Spleen (tissue), 11 donors: ENCODE data around the gene LAMC3. TPM values are rescaled to one million over a fixed set of nuclear protein-coding genes. Genes with fewer than 3 reads are reported as not detected.

ENCODE experiments used
- DNase-seq: peaks from one replicate; pipeline ENCODE4 v3.0.0-alpha.2; 2020
- H3K27ac ChIP-seq, 8 donors: fragments of 200-600 bp; sonication (generic) in 7 of 8; 1 replicate in 4 of 8; 2 replicates in 4 of 8; pipeline versions ENCODE4 v1.5.0 to v1.8.0; 2016 to 2021; ENCODE audit warnings: inconsistent platforms in 4 of 8, mild to moderate bottlenecking in 4 of 8, moderate library complexity in 1 of 8
- H3K27me3 ChIP-seq, 7 donors: fragments of 200-600 bp; sonication (generic) in 6 of 7; replicated peaks in 1 of 7; 1 replicate in 4 of 7; 2 replicates in 3 of 7; pipeline versions ENCODE4 v1.5.0 to v1.8.0; 2016 to 2021; ENCODE audit warnings: inconsistent platforms in 3 of 7, mild to moderate bottlenecking in 1 of 7
- H3K36me3 ChIP-seq, 6 donors: fragments of 200-600 bp; sonication (generic) in 5 of 6; 1 replicate in 4 of 6; 2 replicates in 2 of 6; pipeline versions ENCODE4 v1.5.0 to v1.8.0; 2016 to 2021; ENCODE audit warnings: inconsistent platforms in 2 of 6
- H3K4me1 ChIP-seq, 6 donors: fragments of 200-600 bp; sonication (generic) in 5 of 6; 1 replicate in 3 of 6; 2 replicates in 3 of 6; pipeline versions ENCODE4 v1.5.0 to v1.8.0; 2016 to 2021; ENCODE audit warnings: inconsistent platforms in 3 of 6
- H3K4me3 ChIP-seq, 8 donors: fragments of 200-600 bp; sonication (generic) in 7 of 8; 1 replicate in 4 of 8; 2 replicates in 4 of 8; pipeline versions ENCODE4 v1.5.0 to v1.8.0; 2016 to 2021; ENCODE audit warnings: inconsistent platforms in 4 of 8, mild to moderate bottlenecking in 4 of 8, moderate library complexity in 2 of 8
- H3K9me3 ChIP-seq, 8 donors: fragments of 200-600 bp; sonication (generic) in 7 of 8; 1 replicate in 4 of 8; 2 replicates in 4 of 8; pipeline versions ENCODE4 v1.5.0 to v1.8.0; 2016 to 2021; ENCODE audit warnings: inconsistent platforms in 4 of 8
- CTCF ChIP-seq, 11 experiments: fragments of 200-600 bp in 7 of 11; fragments of 450-650 bp in 4 of 11; sonication (generic) in 4 of 11; IDR thresholded peaks in 8 of 11; conservative IDR thresholded peaks in 3 of 11; 1 replicate in 7 of 11; 2 replicates in 4 of 11; pipeline versions ENCODE4 v1.4.0 to v1.8.0; 2016 to 2021; ENCODE audit warnings: antibody characterized with exemption in 11 of 11, inconsistent platforms in 4 of 11, mild to moderate bottlenecking in 1 of 11
- POLR2A ChIP-seq, 3 donors: fragments of 450-650 bp; IDR thresholded peaks; one replicate each; pipeline ENCODE4 v1.5.1; 2017; ENCODE audit warnings: antibody characterized with exemption in 3 of 3, mild to moderate bottlenecking in 1 of 3
- POLR2AphosphoS5 ChIP-seq, 3 donors: sonication (generic); formaldehyde crosslinking; IDR thresholded peaks; one replicate each; pipeline ENCODE4 v1.5.1; 2017; ENCODE audit warnings: antibody characterized with exemption in 3 of 3
- WGBS, 5 donors: extraction: QIAGEN DNeasy Blood & Tissue Kit in 3 of 5; methylation state at CpG; one replicate each; pipeline versions ENCODE4 v1.1.5 to v1.1.7; 2013 to 2018; 5-methylcytosine and 5-hydroxymethylcytosine counted together
- intact Hi-C: fragments of 100-400 bp; cut with DNase I; formaldehyde crosslinking; loops from one replicate; pipeline ENCODE4 v1.15.0; 2023; ENCODE audit warnings: low total_unique reads
- polyA plus RNA-seq, 3 donors: library from polyadenylated mRNA; stranded (reverse); fragments of 200-250 nt; gene quantifications; one replicate each; pipeline ENCODE4 v1.2.1, GENCODE V29; 2013
- total RNA-seq, 7 donors: library from RNA; depleted of rRNA in 3 of 7; stranded (reverse); fragments of >200 nt in 3 of 7; fragmentation: NEBNext Ultra II Directional in 4 of 7; extraction: Animal tissue kit (Norgen Biotek cat#: 25700) in 4 of 7; gene quantifications; one replicate each; pipeline versions ENCODE4 v1.1.0 to v1.2.1, GENCODE V29; 2016 to 2021
- donor health status: healthy with polysubstance abuse.
- donor health status: DM: no; HTN: no; CAD: no; lungs with moderate emphysema.
- donor health status: DM: no; HTN: no; CAD: no.
- donor health status: Bipolar disorder and iron deficiency.
- donor health status: healthy.
- donor health status: DM: no; HTN: no; CAD: no.
- donor health status: DM: yes; HTN: yes; CAD: no.

The LAMC3 gene
- total and polyA plus RNA-seq, 10 donors = 9.1 to 79.5 (median 34.6) TPM

- 72 to 89% (median 79%) methylated on average over 14 of the region's 14 CpGs for WGBS, 5 donors
These were observed 27.2 kb upstream of the LAMC3 start for GRCh38 chr9:130981756-130982137.

GRCh38 chr9:130982636-130983358 lies 26.2 kb upstream of the LAMC3 start:
- WGBS, 5 donors = 82 to 89% (median 88%) methylated on average over 22 to 25 of the region's 25 CpGs
- Histone ChIP-seq H3K4me1 (no peaks in the 10 kb centered on the region), H3K27me3 (peaks cover 0 to 43% (median 0%) of the 10 kb centered on the region in 7 donors), H3K27ac (no peak overlapping the region), H3K4me3 (no peak overlapping the region), H3K36me3 (no peaks in the 10 kb centered on the region), H3K9me3 (no peaks in the 10 kb centered on the region)
- TF ChIP-seq CTCF (IDR thresholded peaks at IDR 0.05 in 8 of 11, conservative IDR thresholded peaks at IDR 0.05 in 3 of 11) = no peak
- no peak for TF ChIP-seq POLR2A (IDR thresholded peaks at IDR 0.05)
- no peak for TF ChIP-seq POLR2AphosphoS5 (IDR thresholded peaks at IDR 0.05)
- no peak for DNase-seq
- intact Hi-C loops = no loop called here

More at GRCh38 chr9:130981756-130982137, 27.2 kb upstream of the LAMC3 start:
- Histone ChIP-seq H3K27ac (no peak overlapping the region), H3K36me3 (no peaks in the 10 kb centered on the region), H3K27me3 (peaks cover 0 to 48% (median 0%) of the 10 kb centered on the region in 7 donors), H3K9me3 (no peaks in the 10 kb centered on the region), H3K4me3 (no peak overlapping the region), H3K4me1 (no peaks in the 10 kb centered on the region)
- DNase-seq = no peak
- intact Hi-C loops = no loop called here
- TF ChIP-seq CTCF (IDR thresholded peaks at IDR 0.05 in 8 of 11, conservative IDR thresholded peaks at IDR 0.05 in 3 of 11) (no peak), POLR2A (IDR thresholded peaks at IDR 0.05) (no peak), POLR2AphosphoS5 (IDR thresholded peaks at IDR 0.05) (no peak)

GRCh38 chr9:130983359-130983670 lies 25.7 kb upstream of the LAMC3 start:
- Histone ChIP-seq H3K36me3 (no peaks in the 10 kb centered on the region), H3K27ac (no peak overlapping the region), H3K27me3 (peaks cover 0 to 38% (median 0%) of the 10 kb centered on the region in 7 donors), H3K9me3 (no peaks in the 10 kb centered on the region), H3K4me1 (no peaks in the 10 kb centered on the region), H3K4me3 (no peak overlapping the region)
- 79 to 93% (median 89%) methylated on average over 5 to 6 of the region's 6 CpGs for WGBS, 5 donors
- intact Hi-C loops = no loop called here
- DNase-seq = no peak
- no peak for TF ChIP-seq POLR2AphosphoS5 (IDR thresholded peaks at IDR 0.05)
- no peak for TF ChIP-seq CTCF (IDR thresholded peaks at IDR 0.05 in 8 of 11, conservative IDR thresholded peaks at IDR 0.05 in 3 of 11)
- no peak for TF ChIP-seq POLR2A (IDR thresholded peaks at IDR 0.05)

GRCh38 chr9:130983970-130984369 lies 25.0 kb upstream of the LAMC3 start:
- WGBS, 5 donors = 86 to 89% (median 87%) methylated on average over 11 of the region's 11 CpGs
- no peaks in the 10 kb centered on the region for H3K9me3 ChIP-seq
- H3K36me3 ChIP-seq = no peaks in the 10 kb centered on the region
- peaks cover 0 to 33% (median 0%) of the 10 kb centered on the region in 7 donors for H3K27me3 ChIP-seq
- no peak overlapping the region for H3K27ac ChIP-seq
- DNase-seq = no peak
- H3K4me1 ChIP-seq = no peaks in the 10 kb centered on the region
- no peak overlapping the region for H3K4me3 ChIP-seq
- intact Hi-C loops = no loop called here
- TF ChIP-seq CTCF (IDR thresholded peaks at IDR 0.05 in 8 of 11, conservative IDR thresholded peaks at IDR 0.05 in 3 of 11) (no peak), POLR2AphosphoS5 (IDR thresholded peaks at IDR 0.05) (no peak), POLR2A (IDR thresholded peaks at IDR 0.05) (no peak)
